Forelimb muscle (tissue), 1 donor: ENCODE measurements around the gene SERINC4. TPM values are rescaled to one million over a fixed set of nuclear protein-coding genes. Genes with fewer than 3 reads are reported as not detected.
A peak's percentile ranks its signal among the peaks of the same experiment; 100 is the strongest.

Source experiments
- DNase-seq: peaks from one replicate; pipeline ENCODE4 v3.0.0-alpha.2; 2013; ENCODE audit warnings: low read depth
- polyA plus RNA-seq: library from polyadenylated mRNA; unstranded; fragments of 120-200 nt; gene quantifications from one replicate; pipeline ENCODE4 v1.2.1, GENCODE V29; 2013; ENCODE audit not compliant: insufficient read length

The SERINC4 gene
- polyA plus RNA-seq, 1 donor: 0.42 TPM

- DNase-seq: no peak
Observed at GRCh38 chr15:43796566-43796965, 3.5 kb downstream of the SERINC4 start.

GRCh38 chr15:43795997-43796396 is 4.0 kb downstream of the SERINC4 start:
- no peak for DNase-seq

GRCh38 chr15:43795197-43795596 is 4.8 kb downstream of the SERINC4 start:
- no peak for DNase-seq

- DNase-seq: no peak
Observed at GRCh38 chr15:43794269-43795037, 5.6 kb downstream of the SERINC4 start.

- DNase-seq: no peak
Observed at GRCh38 chr15:43793647-43794046, 6.4 kb downstream of the SERINC4 start.

GRCh38 chr15:43792761-43793476 is 7.1 kb downstream of the SERINC4 start:
- no peak for DNase-seq

GRCh38 chr15:43791993-43792760 is 7.8 kb downstream of the SERINC4 start, which contains the start of gene SERF2:
Gene SERF2 (plus strand): TSS chr15:43792320. CDS start chr15:43792377, 57 bp downstream.
- DNase-seq: peak; percentile 94

- no peak for DNase-seq
Observed at GRCh38 chr15:43789409-43789808, 10.6 kb downstream of the SERINC4 start.

GRCh38 chr15:43779016-43779415 is 21.0 kb downstream of the SERINC4 start:
- DNase-seq: no peak

GRCh38 chr15:43777267-43777914 is 22.6 kb downstream of the SERINC4 start:
- DNase-seq: no peak

- DNase-seq: no peak
Observed at GRCh38 chr15:43776718-43777266, 23.2 kb downstream of the SERINC4 start, which contains the start of gene ELL3. Gene ELL3 (minus strand): TSS chr15:43776966. CDS start chr15:43776901, 65 bp downstream.

GRCh38 chr15:43776101-43776717 is 23.8 kb downstream of the SERINC4 start:
- DNase-seq: no peak

- DNase-seq: no peak
Observed at GRCh38 chr15:43775411-43775965, 24.5 kb downstream of the SERINC4 start.

GRCh38 chr15:43774062-43774461 is 26.0 kb downstream of the SERINC4 start:
- DNase-seq: no peak

- no peak for DNase-seq
Observed at GRCh38 chr15:43772624-43773023, 27.4 kb downstream of the SERINC4 start.

- no peak for DNase-seq
Observed at GRCh38 chr15:43771816-43772215, 28.2 kb downstream of the SERINC4 start.

- DNase-seq: no peak
Observed at GRCh38 chr15:43769584-43770228, 30.3 kb downstream of the SERINC4 start.

GRCh38 chr15:43763819-43764446 is 36.1 kb downstream of the SERINC4 start:
- DNase-seq: no peak

GRCh38 chr15:43762824-43763223 is 37.2 kb downstream of the SERINC4 start:
- no peak for DNase-seq

- DNase-seq: no peak
Observed at GRCh38 chr15:43751885-43752284, 48.1 kb downstream of the SERINC4 start.
